Chondrocyte (in vitro differentiated cells): ENCODE measurements around the gene NKD2. TPM values are rescaled to one million over a fixed set of nuclear protein-coding genes. Genes with fewer than 3 reads are reported as not detected.
"Not testable (repeated sequence)": the region's sequence is repeated elsewhere in the genome, so short reads cannot be mapped to it uniquely, and the experiment has no call there.

ENCODE experiments used
- DNase-seq: peaks from one replicate; pipeline ENCODE4 v3.0.0; 2021; ENCODE audit warnings: mixed read lengths, low spot score
- H3K27ac Mint-ChIP-seq: one replicate; pipeline ENCODE4 v1.8.0; 2021; ENCODE audit warnings: mild to moderate bottlenecking, moderate library complexity, mixed read lengths; ENCODE audit not compliant: unreplicated experiment
- H3K27me3 Mint-ChIP-seq: 2 replicates; pipeline ENCODE4 v1.8.0; 2021; ENCODE audit warnings: low read depth, mixed read lengths
- H3K36me3 Mint-ChIP-seq: 2 replicates; pipeline ENCODE4 v1.8.0; 2021; ENCODE audit warnings: low read depth, mixed read lengths
- H3K4me1 Mint-ChIP-seq: 2 replicates; pipeline ENCODE4 v1.8.0; 2021; ENCODE audit warnings: low read depth, mild to moderate bottlenecking, mixed read lengths
- H3K4me3 Mint-ChIP-seq: one replicate; pipeline ENCODE4 v1.8.0; 2021; ENCODE audit warnings: mild to moderate bottlenecking, moderate library complexity, mixed read lengths; ENCODE audit not compliant: unreplicated experiment
- H3K9me3 Mint-ChIP-seq: 2 replicates; pipeline ENCODE4 v1.8.0; 2021; ENCODE audit warnings: low read depth, mixed read lengths
- total RNA-seq: library from RNA; stranded (reverse); gene quantifications from 3 replicates; pipeline ENCODE4 v1.2.1, GENCODE V29; 2021
- TF ChIP-seq, protein P1 (sequence below): fragments of 200-600 bp; sonication (generic); IDR thresholded peaks from 2 replicates; pipeline ENCODE4 v1.5.0; 2021; ENCODE audit warnings: antibody characterized with exemption, mild to moderate bottlenecking, moderate library complexity

NKD2 gene
- total RNA-seq, 1 donor from 2014 or later: not detected

- H3K27me3 Mint-ChIP-seq: peaks cover 2% of the 10 kb centered on the region
- no peaks in the 10 kb centered on the region for H3K4me1 Mint-ChIP-seq
- H3K4me3 Mint-ChIP-seq: no peak overlapping the region
- H3K27ac Mint-ChIP-seq: no peak overlapping the region
- H3K9me3 Mint-ChIP-seq: no peaks in the 10 kb centered on the region
- TF ChIP-seq, protein P1, sequence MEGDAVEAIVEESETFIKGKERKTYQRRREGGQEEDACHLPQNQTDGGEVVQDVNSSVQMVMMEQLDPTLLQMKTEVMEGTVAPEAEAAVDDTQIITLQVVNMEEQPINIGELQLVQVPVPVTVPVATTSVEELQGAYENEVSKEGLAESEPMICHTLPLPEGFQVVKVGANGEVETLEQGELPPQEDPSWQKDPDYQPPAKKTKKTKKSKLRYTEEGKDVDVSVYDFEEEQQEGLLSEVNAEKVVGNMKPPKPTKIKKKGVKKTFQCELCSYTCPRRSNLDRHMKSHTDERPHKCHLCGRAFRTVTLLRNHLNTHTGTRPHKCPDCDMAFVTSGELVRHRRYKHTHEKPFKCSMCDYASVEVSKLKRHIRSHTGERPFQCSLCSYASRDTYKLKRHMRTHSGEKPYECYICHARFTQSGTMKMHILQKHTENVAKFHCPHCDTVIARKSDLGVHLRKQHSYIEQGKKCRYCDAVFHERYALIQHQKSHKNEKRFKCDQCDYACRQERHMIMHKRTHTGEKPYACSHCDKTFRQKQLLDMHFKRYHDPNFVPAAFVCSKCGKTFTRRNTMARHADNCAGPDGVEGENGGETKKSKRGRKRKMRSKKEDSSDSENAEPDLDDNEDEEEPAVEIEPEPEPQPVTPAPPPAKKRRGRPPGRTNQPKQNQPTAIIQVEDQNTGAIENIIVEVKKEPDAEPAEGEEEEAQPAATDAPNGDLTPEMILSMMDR: no peak
- H3K36me3 Mint-ChIP-seq: no peaks in the 10 kb centered on the region
- DNase-seq: peak; percentile 75
These were observed 50.6 kb downstream of the NKD2 start for GRCh38 chr5:1058988-1059883.

DNA sequence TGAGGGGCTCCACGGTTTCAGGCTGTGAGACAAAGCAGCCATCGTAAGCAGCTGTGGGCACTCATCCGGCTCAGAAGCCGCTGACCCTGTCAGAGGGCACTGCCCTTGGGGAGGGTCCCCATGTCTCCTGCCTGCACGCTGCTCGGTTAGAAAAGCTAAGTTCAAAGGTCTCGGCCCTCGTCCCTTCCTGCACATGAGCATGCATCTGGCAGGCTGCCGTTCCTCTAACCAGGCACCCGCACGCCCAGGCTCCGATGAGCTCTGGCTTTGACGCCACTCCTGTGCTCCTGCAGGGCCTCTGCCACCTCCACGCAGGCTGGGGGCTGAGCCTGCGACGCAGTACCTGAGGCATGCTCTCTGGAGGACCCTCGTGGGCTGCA lies 51.3 kb downstream of the NKD2 start:
- Mint-ChIP-seq H3K9me3 (no peaks in the 10 kb centered on the region), H3K4me3 (no peak overlapping the region), H3K27ac (no peak overlapping the region), H3K4me1 (no peaks in the 10 kb centered on the region), H3K27me3 (peaks cover 2% of the 10 kb centered on the region), H3K36me3 (no peaks in the 10 kb centered on the region)
- TF ChIP-seq, protein P1: no peak
- DNase-seq: peak; percentile 72

DNA sequence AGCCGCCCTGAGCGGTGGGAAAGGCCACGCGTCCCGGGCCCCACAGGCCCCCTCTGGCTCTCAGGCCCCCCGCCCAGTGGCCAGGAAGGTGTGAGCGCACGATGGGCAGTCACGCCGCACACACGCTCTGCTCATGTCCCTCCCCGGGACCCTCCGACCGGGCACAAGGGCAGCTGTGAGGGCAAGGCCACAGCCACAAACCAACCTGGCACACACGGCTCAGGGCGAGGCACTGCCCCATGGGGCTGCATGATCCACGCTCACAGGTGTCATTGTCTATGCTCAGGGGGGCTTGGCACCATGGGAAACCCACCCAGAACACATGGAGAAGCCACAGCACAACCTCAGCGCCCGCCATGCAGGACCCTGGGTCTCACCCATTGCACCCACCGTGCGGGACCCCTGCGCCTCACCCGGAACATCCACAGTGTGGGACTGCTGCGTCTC lies 52.0 kb downstream of the NKD2 start:
- H3K27me3 Mint-ChIP-seq: peaks cover 2% of the 10 kb centered on the region
- no peaks in the 10 kb centered on the region for H3K9me3 Mint-ChIP-seq
- no peak overlapping the region for H3K4me3 Mint-ChIP-seq
- no peaks in the 10 kb centered on the region for H3K4me1 Mint-ChIP-seq
- DNase-seq: no peak
- no peaks in the 10 kb centered on the region for H3K36me3 Mint-ChIP-seq
- TF ChIP-seq, protein P1: no peak
- H3K27ac Mint-ChIP-seq: no peak overlapping the region

DNA sequence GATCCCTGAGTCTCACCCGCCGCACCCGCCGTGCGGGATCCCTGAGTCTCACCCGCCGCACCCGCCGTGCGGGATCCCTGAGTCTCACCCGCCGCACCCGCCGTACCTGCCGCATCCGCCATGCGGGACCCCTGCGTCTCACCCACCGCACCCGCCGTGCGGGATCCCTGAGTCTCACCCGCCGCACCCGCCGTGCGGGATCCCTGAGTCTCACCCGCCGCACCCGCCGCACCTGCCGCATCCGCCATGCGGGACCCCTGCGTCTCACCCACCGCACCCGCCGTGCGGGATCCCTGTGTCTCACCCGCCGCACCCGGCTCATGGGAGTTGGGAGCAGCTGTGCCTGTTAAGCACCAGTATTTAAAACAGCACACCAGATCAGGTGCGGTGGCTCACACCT lies 52.7 kb downstream of the NKD2 start:
- H3K4me1 Mint-ChIP-seq, H3K4me3 Mint-ChIP-seq, H3K9me3 Mint-ChIP-seq, H3K27ac Mint-ChIP-seq, H3K27me3 Mint-ChIP-seq, H3K36me3 Mint-ChIP-seq: not testable (repeated sequence)
- peak; percentile 89 for DNase-seq

DNA sequence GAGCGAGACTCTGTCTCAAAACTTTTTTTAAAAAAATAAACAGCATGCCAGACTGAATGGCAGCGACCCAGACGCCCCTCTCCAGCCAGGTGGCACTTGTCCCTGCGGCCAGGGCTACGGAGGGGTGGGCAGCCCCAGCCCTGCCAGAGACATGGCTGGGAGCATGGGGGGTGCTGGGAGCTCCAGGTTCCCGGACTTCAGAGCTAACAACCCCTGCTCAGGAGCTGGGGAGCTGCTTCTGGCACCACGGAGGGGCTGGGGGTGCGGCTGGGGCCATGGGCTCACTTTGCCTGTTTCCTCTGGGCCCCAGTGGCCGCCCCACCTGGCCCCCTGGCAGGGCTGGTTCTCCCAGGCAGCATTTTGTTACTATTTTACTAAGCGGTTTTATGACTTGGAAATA lies 53.3 kb downstream of the NKD2 start:
- H3K27me3 Mint-ChIP-seq: peaks cover 5% of the 10 kb centered on the region
- TF ChIP-seq, protein P1: no peak
- no peaks in the 10 kb centered on the region for H3K9me3 Mint-ChIP-seq

More for the DNA sequence above, 53.3 kb downstream of the NKD2 start:
- Mint-ChIP-seq H3K4me1 (no peaks in the 10 kb centered on the region), H3K27ac (no peak overlapping the region), H3K36me3 (no peaks in the 10 kb centered on the region), H3K4me3 (no peak overlapping the region)
- DNase-seq: peak; percentile 44
